Breast epithelium (tissue), 4 donors: ENCODE measurements around the gene PARP1. TPM values are rescaled to one million over a fixed set of nuclear protein-coding genes. Genes with fewer than 3 reads are reported as not detected.
"Not testable (repeated sequence)": the region's sequence is repeated elsewhere in the genome, so short reads cannot be mapped to it uniquely, and the experiment has no call there.

Experiments used
- DNase-seq, 2 donors: peaks; one replicate each; pipeline ENCODE4 v3.0.0-alpha.2; 2019; ENCODE audit warnings: low spot score in 2 of 2
- H3K27ac ChIP-seq, 2 donors: fragments of 200-600 bp; sonication (generic) in 1 of 2; one replicate each; pipeline ENCODE4 v1.5.1; 2016 to 2019; ENCODE audit warnings: mild to moderate bottlenecking in 1 of 2
- H3K27me3 ChIP-seq, 2 donors: fragments of 200-600 bp; sonication (generic) in 1 of 2; one replicate each; pipeline versions ENCODE4 v1.5.1 to v1.6.0; 2017 to 2019; ENCODE audit warnings: control low read depth in 1 of 2, mild to moderate bottlenecking in 1 of 2
- H3K36me3 ChIP-seq: fragments of 200-600 bp; one replicate; pipeline ENCODE4 v1.5.1; 2019
- H3K4me1 ChIP-seq, 2 donors: fragments of 200-600 bp; sonication (generic); one replicate each; pipeline ENCODE4 v1.5.1; 2016 to 2019; ENCODE audit warnings: control low read depth in 1 of 2
- H3K4me3 ChIP-seq, 3 donors: fragments of 200-600 bp; sonication (generic); 1 replicate in 2 of 3; 2 replicates in 1 of 3; pipeline ENCODE4 v1.5.1; 2016 to 2019; ENCODE audit warnings: mild to moderate bottlenecking in 3 of 3, moderate library complexity in 2 of 3
- H3K9me3 ChIP-seq, 2 donors: fragments of 200-600 bp; sonication (generic) in 1 of 2; one replicate each; pipeline ENCODE4 v1.5.1; 2016 to 2019; ENCODE audit warnings: control low read depth in 1 of 2
- POLR2A ChIP-seq: fragments of 450-650 bp; IDR thresholded peaks from one replicate; pipeline ENCODE4 v1.6.1; 2016; ENCODE audit warnings: antibody characterized with exemption, mild to moderate bottlenecking, moderate library complexity
- POLR2AphosphoS5 ChIP-seq, 3 donors: sonication (generic); formaldehyde crosslinking; IDR thresholded peaks; one replicate each; pipeline ENCODE4 v1.6.1; 2017; ENCODE audit warnings: antibody characterized with exemption in 3 of 3
- intact Hi-C: fragments of 100-400 bp; cut with DNase I; formaldehyde crosslinking; loops from one replicate; pipeline ENCODE4 v1.15.1; 2023; ENCODE audit warnings: low total_unique reads
- total RNA-seq, 3 donors: library from RNA; depleted of rRNA; stranded (reverse); fragments of >200 nt; gene quantifications; one replicate each; pipeline ENCODE4 v1.1.0, GENCODE V29; 2016
- TF ChIP-seq, protein P1 (sequence below), 3 donors: fragments of 450-650 bp; IDR thresholded peaks; one replicate each; pipeline ENCODE4 v1.5.1; 2016 to 2017; ENCODE audit warnings: antibody characterized with exemption in 3 of 3, mild to moderate bottlenecking in 3 of 3, moderate library complexity in 3 of 3

PARP1 gene
- total RNA-seq, 3 donors from 2014 or later = 53.0 to 83.9 (median 72.3) TPM

DNA sequence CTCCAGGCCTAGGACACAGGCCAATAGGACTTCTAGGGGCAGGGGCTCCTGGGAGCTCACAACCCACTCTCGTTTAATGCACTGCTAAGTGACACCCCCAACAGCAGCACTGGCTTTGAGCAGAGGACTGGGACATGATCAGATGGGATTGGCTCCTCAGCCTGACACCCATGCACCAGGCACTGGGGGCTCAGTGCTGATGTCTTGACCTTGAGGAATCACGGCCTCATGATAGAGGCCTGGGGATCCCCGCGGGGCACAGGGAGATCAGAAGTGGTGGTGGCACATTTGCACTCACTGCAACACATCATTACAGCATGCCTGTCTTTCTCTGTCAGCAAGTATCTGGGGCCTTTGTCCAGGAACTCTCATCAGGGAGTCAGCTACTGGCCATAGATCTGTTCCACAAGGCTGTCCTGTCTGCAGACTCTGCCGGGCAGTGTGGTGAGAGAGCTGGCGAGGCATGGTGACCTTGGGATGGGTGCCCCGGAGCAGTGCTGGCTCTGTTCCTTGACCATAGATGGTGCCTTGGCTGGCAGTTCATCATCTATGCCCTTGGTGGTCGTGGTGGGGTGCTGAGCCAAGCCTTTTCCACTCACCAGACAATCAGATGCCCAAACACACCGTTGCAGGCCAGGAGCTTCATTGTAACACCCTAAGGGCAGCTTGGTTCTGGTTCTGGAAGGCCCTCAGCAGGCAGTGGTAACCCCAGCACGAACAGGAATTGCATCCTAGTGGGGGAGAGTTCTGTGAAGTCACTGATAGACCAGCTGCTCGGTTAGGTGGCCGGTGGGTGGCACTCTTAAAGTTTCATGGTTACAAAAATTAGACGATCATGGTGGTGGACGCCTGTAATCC, 22.2 kb upstream of the PARP1 start:
- intact Hi-C loops = no loop called here
- Histone ChIP-seq H3K4me3 (no peak overlapping the region), H3K9me3 (no peaks in the 10 kb centered on the region), H3K36me3 (no peaks in the 10 kb centered on the region), H3K27ac (no peak overlapping the region), H3K27me3 (no peaks in the 10 kb centered on the region), H3K4me1 (no peaks in the 10 kb centered on the region)
- no peak for DNase-seq
- no peak for TF ChIP-seq POLR2A
- TF ChIP-seq, protein P1, sequence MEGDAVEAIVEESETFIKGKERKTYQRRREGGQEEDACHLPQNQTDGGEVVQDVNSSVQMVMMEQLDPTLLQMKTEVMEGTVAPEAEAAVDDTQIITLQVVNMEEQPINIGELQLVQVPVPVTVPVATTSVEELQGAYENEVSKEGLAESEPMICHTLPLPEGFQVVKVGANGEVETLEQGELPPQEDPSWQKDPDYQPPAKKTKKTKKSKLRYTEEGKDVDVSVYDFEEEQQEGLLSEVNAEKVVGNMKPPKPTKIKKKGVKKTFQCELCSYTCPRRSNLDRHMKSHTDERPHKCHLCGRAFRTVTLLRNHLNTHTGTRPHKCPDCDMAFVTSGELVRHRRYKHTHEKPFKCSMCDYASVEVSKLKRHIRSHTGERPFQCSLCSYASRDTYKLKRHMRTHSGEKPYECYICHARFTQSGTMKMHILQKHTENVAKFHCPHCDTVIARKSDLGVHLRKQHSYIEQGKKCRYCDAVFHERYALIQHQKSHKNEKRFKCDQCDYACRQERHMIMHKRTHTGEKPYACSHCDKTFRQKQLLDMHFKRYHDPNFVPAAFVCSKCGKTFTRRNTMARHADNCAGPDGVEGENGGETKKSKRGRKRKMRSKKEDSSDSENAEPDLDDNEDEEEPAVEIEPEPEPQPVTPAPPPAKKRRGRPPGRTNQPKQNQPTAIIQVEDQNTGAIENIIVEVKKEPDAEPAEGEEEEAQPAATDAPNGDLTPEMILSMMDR (IDR thresholded peaks at IDR 0.05) = no peak
- TF ChIP-seq POLR2AphosphoS5 (IDR thresholded peaks at IDR 0.05) = no peak

DNA sequence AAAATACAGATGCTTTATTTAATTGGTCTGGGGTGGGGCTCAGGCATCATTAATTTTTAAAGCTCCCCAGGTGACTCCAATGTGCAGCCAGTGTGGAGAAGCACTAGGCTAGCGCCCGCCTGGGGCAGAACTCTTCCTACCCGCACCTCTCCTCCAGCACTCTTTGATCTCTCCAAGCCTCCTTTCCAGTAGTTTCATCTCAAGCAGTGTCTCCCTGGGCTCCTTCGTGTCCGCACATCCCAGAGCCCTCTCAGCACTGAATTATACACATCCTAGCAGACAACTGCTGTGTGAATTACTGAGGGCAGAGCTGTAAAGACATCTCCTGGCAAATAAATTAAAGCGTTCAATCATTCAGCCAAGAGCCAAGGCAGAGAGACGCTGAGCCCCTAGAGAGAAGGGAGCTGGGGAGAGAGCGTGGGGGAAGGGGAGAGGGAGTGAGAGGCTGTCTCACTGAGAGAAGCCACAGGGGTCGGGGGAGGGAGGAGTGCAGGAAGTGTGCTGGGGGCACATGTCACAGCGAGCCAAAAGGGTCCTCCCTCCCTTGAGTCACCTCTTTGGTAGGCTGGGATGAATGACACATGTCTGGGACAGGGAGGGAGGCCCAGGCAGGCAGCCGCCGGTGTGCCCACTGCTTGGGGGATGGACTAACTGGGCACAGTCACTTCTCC, 21.0 kb upstream of the PARP1 start:
- H3K4me1 ChIP-seq = no peaks in the 10 kb centered on the region
- no peaks in the 10 kb centered on the region for H3K27me3 ChIP-seq
- no peaks in the 10 kb centered on the region for H3K9me3 ChIP-seq
- no peak overlapping the region for H3K27ac ChIP-seq
- intact Hi-C loops = no loop called here
- DNase-seq = no peak
- no peak overlapping the region for H3K4me3 ChIP-seq
- H3K36me3 ChIP-seq = no peaks in the 10 kb centered on the region
- TF ChIP-seq, protein P1 (IDR thresholded peaks at IDR 0.05) = no peak
- TF ChIP-seq POLR2A = no peak
- TF ChIP-seq POLR2AphosphoS5 (IDR thresholded peaks at IDR 0.05) = no peak

DNA sequence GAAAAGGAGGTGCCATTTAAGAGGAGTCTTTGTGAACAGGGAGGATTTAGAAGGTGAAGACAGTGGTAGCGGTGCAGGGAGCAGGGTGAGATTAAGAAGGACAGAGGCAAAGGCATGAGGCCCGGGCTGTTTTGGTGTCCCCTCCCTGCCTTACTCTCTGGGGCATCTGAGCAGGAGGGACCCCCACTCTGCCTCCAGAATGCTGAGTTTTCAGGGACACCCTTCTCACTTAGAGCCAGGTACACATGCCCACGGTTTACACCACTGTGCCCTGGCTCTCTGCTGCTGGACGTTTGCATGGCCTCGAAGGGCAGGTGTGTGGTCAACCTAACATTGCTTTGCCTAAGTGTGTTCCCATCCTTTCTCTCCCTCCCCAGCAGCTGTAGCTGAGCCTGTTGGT, 20.5 kb upstream of the PARP1 start:
- no peak overlapping the region for H3K27ac ChIP-seq
- no peak overlapping the region for H3K4me3 ChIP-seq
- H3K27me3 ChIP-seq = no peaks in the 10 kb centered on the region
- no peak for DNase-seq
- intact Hi-C loops = no loop called here
- no peaks in the 10 kb centered on the region for H3K4me1 ChIP-seq
- no peak for TF ChIP-seq POLR2AphosphoS5 (IDR thresholded peaks at IDR 0.05)
- TF ChIP-seq POLR2A = no peak
- no peaks in the 10 kb centered on the region for H3K9me3 ChIP-seq
- no peaks in the 10 kb centered on the region for H3K36me3 ChIP-seq

DNA sequence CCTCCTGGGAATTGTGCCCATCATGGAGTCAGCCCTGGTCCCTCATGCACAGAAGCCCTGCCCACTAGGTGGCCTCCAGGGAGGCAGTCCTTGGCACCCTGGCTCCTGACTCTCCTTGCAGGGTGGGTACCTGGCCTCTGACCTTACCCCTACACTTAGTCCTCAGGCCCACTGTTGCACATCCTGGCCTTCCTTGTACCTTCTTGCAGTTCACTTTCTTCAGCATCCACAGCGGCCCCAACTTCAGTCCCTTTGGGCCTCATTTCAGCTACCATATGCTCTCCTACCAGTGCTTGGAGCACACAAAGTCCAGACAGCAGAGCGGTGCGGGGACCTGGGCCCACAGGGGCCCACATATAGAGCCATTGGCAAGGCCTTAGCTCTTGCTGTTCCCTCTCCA, 19.2 kb upstream of the PARP1 start:
- Histone ChIP-seq H3K36me3 (no peaks in the 10 kb centered on the region), H3K9me3 (no peaks in the 10 kb centered on the region), H3K4me1 (no peaks in the 10 kb centered on the region), H3K4me3 (no peak overlapping the region), H3K27me3 (no peaks in the 10 kb centered on the region), H3K27ac (no peak overlapping the region)
- intact Hi-C loops = no loop called here
- TF ChIP-seq, protein P1 (IDR thresholded peaks at IDR 0.05) = no peak
- TF ChIP-seq POLR2A (no peak), POLR2AphosphoS5 (IDR thresholded peaks at IDR 0.05) (no peak)
- DNase-seq = no peak

DNA sequence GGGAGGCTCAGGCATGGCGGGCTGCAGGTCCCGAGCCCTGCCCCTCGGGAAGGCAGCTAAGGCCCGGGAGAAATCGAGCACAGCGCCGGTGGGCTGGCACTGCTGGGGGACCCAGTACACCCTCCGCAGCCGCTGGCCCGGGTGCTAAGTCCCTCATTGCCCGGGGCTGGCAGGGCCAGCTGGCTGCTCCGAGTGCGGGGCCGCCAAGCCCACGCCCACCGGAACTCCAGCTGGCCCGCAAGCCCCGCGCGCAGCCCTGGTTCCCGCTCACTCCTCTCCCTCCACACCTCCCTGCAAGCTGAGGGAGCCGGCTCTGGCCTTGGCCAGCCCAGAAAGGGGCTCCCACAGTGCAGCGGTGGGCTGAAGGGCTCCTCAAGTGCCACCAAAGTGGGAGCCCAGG, 18.5 kb upstream of the PARP1 start:
- H3K36me3 ChIP-seq, DNase-seq, H3K4me3 ChIP-seq, H3K9me3 ChIP-seq, intact Hi-C loops, H3K4me1 ChIP-seq, H3K27ac ChIP-seq, H3K27me3 ChIP-seq: not testable (repeated sequence)

DNA sequence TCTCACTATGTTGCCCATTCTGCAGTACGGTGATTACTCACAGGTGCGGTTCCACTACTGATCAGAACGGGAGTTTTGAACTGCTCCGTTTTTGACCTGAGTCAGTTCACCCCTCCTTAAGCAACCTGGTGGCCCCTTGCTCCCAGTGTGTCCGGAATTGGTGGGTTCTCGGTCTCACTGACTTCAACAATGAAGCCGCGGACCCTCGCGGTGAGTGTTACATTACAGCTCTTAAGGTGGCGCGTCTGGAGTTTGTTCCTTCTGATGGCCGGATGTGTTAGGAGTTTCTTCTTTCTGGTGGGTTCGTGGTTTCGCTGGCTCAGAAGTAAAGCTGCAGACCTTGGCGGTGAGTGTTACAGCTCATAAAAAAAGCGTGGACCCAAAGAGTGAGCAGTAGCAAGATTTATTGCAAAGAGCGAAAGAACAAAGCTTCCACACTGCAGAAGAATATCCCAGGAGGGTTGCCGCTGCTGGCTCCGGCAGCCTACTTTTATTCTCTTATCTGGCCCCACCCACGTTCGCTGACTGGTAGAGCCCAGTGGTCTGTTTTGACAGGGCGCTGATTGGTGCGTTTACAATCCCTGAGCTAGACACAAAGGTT, 17.6 kb upstream of the PARP1 start:
- DNase-seq = no peak
- Histone ChIP-seq H3K4me1 (no peaks in the 10 kb centered on the region), H3K27me3 (no peaks in the 10 kb centered on the region), H3K36me3 (no peaks in the 10 kb centered on the region), H3K9me3 (no peaks in the 10 kb centered on the region), H3K27ac (no peak overlapping the region), H3K4me3 (no peak overlapping the region)
- intact Hi-C loops = no loop called here
- TF ChIP-seq, protein P1 (IDR thresholded peaks at IDR 0.05) = no peak
- no peak for TF ChIP-seq POLR2AphosphoS5 (IDR thresholded peaks at IDR 0.05)
- no peak for TF ChIP-seq POLR2A
